Naive thymus-derived CD8-positive, alpha-beta T cell (primary cell): Measurements from ENCODE around the gene CFAP46. TPM values are rescaled to one million over a fixed set of nuclear protein-coding genes. Genes with fewer than 3 reads are reported as not detected.

Experiments
- ATAC-seq, 2 donors: fragments of 150-1000 bp; cut with Tn5 transposase in 1 of 2; sonication (Bioruptor Pico), chemical (Tn5 transposase) in 1 of 2; 1 replicate in 1 of 2; 2 replicates in 1 of 2; pipeline ENCODE4 v1.10.0; 2021; ENCODE audit warnings: mild to moderate bottlenecking in 2 of 2, moderate library complexity in 2 of 2
- POLR2A ChIA-PET: fragments of 350-600 bp; sonication (Branson Sonifier 250); formaldehyde crosslinking; loops from one replicate; lab custom pipeline; 2021; ENCODE audit warnings: antibody characterized with exemption; lab: Charles Lee
- DNase-seq, 10 donors: peaks; one replicate each; pipeline versions ENCODE4 v3.0.0 to v3.0.0-alpha.2; 2020 to 2022
- H3K27ac Mint-ChIP-seq, 10 donors: one replicate each; pipeline ENCODE4 v1.8.0; 2020 to 2022; ENCODE audit warnings: mild to moderate bottlenecking in 10 of 10, mixed read lengths in 10 of 10, moderate library complexity in 4 of 10, inconsistent platforms in 1 of 10
- H3K27me3 Mint-ChIP-seq, 5 donors: one replicate each; pipeline ENCODE4 v1.8.0; 2021 to 2022; ENCODE audit warnings: mixed read lengths in 5 of 5
- H3K36me3 Mint-ChIP-seq, 3 donors: one replicate each; pipeline ENCODE4 v1.8.0; 2020 to 2022; ENCODE audit warnings: mixed read lengths in 3 of 3, mild to moderate bottlenecking in 2 of 3, inconsistent platforms in 1 of 3
- H3K4me1 Mint-ChIP-seq, 4 donors: one replicate each; pipeline ENCODE4 v1.8.0; 2021 to 2022; ENCODE audit warnings: mixed read lengths in 4 of 4
- H3K4me3 Mint-ChIP-seq, 10 donors: one replicate each; pipeline ENCODE4 v1.8.0; 2020 to 2022; ENCODE audit warnings: mild to moderate bottlenecking in 10 of 10, mixed read lengths in 10 of 10, moderate library complexity in 6 of 10, inconsistent platforms in 1 of 10
- H3K9me3 Mint-ChIP-seq, 9 donors: one replicate each; pipeline ENCODE4 v1.8.0; 2020 to 2022; ENCODE audit warnings: mixed read lengths in 9 of 9, mild to moderate bottlenecking in 3 of 9, inconsistent platforms in 1 of 9, moderate library complexity in 1 of 9
- polyA plus RNA-seq, 3 donors: library from polyadenylated mRNA; unstranded; fragments of 300-500 nt; fragmentation: Illumina TruSeq; gene quantifications; one replicate each; pipeline ENCODE4 v1.2.3, GENCODE V29; 2021
- total RNA-seq, 8 experiments: library from RNA in 2 of 8; stranded (reverse) in 2 of 8; gene quantifications; one replicate each; pipeline ENCODE4 v1.2.3 and lab custom pipeline; 2021 to 2026

CFAP46 gene
- total and polyA plus RNA-seq, 5 experiments from 2014 or later: not detected

DNA sequence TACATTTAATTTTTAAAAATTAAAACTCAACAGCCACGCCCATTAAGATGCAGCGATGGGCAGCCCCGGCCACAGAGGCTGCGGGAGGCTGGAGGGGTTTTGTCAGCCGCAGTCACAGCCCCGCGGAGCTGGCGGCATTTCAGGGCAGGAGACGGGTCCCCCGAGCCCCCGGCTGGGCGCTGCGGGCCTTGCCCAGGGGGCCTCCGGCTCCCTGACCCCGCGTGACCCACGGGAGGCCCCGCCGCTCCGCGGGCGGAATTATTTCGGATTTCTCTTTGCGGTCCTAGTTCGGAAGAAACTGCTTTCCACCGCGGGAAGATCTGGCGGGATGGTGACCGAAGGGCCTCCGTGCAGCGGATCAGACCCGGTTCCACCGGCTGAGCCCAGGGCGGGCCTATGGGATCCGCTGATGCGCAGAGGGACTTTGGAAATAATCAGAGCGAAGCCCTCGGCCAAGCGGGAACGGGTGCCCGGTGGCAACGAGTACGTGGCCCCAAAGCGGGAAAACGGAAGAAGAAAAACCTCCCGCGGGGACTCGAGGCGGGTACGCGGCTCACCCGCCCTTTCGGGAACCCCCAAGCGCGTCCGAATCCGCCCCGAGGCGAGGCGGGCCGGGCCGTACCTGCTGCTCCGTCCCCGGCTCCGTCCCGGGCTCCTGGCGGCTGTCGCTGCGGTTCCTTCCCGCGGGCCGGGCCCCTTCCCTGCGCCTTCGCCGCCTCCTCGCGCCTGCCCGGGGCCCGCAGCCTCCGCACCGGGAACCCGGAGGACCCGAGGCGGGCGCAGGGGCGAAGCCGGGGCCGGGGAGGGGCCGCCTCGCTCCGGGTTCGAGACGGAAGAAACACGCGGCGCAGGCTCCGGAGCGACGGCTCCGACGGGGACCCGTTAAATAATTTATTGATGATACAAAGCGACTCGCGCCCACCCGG is 158.2 kb downstream of the CFAP46 start:
- ATAC-seq: no peak
- no peak overlapping the region for H3K27ac Mint-ChIP-seq
- peak overlapping the region in 3 of 10 donors; percentile 38 to 56 (median 38) for H3K4me3 Mint-ChIP-seq
- peaks cover 0 to 4% (median under 1%) of the 10 kb centered on the region in 4 donors for H3K4me1 Mint-ChIP-seq
- DNase-seq: no peak
- H3K9me3 Mint-ChIP-seq: peaks cover 0 to 8% (median 0%) of the 10 kb centered on the region in 9 donors
- POLR2A ChIA-PET: no interaction called here
- peaks cover 15 to 45% (median 35%) of the 10 kb centered on the region in 3 donors for H3K36me3 Mint-ChIP-seq
- peaks cover 0 to 15% (median 3%) of the 10 kb centered on the region in 5 donors for H3K27me3 Mint-ChIP-seq

DNA sequence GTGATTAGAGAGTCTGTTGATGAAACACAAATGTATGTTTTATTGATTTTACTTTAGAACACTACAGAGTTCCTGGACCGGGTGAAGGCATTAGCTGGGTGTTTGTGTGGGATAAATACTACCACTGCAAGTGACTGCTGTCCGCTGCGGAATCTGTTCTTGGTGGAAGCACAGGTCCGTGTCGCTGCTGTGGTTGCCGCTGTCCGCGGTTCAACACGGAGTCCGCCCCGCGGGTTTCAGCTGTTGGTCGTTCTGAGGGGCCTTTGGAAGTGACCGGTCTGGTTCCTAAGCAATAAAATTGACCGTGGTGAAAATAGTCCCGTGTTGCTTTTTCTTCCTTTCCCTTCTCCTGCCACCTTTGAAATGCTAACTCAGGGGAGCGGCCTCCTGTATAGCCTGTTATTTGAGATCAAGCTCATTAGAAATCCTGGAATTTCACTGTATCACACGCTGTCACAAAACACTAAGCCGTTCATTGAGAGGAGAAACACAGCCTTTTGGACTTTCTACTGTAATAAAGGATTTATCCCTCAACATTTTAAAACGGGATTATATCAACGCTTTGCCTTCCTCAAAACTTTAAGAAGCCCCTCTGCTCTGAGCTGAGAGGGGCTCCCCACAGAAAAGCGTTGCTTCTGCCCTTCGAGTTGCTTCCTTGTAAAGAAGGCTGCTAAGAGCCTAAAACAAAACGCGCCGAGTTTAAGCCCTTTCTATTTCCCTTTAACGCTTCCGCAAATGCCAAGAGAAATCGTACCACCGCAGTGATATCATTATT is 159.0 kb downstream of the CFAP46 start:
- peaks cover 0 to 8% (median 0%) of the 10 kb centered on the region in 9 donors for H3K9me3 Mint-ChIP-seq
- POLR2A ChIA-PET: no interaction called here
- peaks cover 0 to 4% (median under 1%) of the 10 kb centered on the region in 4 donors for H3K4me1 Mint-ChIP-seq
- peaks cover 0 to 12% (median 3%) of the 10 kb centered on the region in 5 donors for H3K27me3 Mint-ChIP-seq
- DNase-seq (no peak), ATAC-seq (no peak)
- H3K27ac Mint-ChIP-seq: peak overlapping the region in 1 of 10 donors; percentile 30
- peak overlapping the region in 7 of 10 donors; percentile 18 to 62 (median 36) for H3K4me3 Mint-ChIP-seq
- H3K36me3 Mint-ChIP-seq: peaks cover 15 to 50% (median 36%) of the 10 kb centered on the region in 3 donors

DNA sequence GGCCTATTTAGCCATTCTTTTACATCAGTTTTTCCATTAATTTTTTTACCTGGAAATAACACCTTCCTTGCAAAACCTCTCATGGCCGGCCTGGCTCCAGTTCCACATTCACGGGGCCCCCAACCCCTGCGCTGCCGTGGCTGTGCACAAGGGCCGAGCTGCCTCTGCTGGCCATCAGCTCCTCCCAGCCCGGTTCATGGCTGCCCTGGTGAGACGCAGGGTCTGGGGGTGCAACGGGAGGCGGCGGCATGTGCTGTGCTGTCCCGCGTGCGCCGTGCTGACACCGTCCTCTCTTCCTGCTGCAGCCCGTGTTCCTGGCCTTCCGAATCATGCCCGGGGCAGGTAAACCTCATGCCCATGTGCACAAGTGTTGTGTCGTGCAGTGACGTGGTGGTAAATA is 160.8 kb downstream of the CFAP46 start:
- DNase-seq (no peak), ATAC-seq (no peak)
- Mint-ChIP-seq H3K27me3 (peaks cover 0 to 13% (median 3%) of the 10 kb centered on the region in 5 donors), H3K4me1 (peaks cover 0 to 4% (median under 1%) of the 10 kb centered on the region in 4 donors), H3K27ac (no peak overlapping the region), H3K9me3 (peaks cover 0 to 8% (median 0%) of the 10 kb centered on the region in 9 donors), H3K36me3 (peaks cover 15 to 62% (median 38%) of the 10 kb centered on the region in 3 donors), H3K4me3 (no peak overlapping the region)
- POLR2A ChIA-PET: no interaction called here

DNA sequence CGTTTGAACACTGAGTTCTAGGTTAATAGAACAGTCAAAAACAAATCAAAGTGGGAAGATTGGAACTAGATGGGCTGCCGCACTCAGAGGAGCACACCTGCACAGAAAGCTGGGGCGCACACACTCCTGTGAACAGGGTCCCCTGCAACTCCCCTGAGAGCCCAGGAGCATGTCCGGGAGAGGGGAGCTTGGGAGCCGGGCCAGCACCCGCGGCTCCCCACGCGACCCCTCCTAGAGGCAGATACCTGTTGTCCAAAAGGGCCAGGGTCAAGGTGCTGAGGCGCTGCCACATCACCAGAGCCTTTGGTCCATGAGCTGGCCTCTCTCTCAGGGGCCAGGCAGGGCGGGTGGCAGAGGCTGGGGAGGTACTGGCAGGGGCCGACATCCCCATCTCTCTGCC is 162.0 kb downstream of the CFAP46 start:
- Mint-ChIP-seq H3K4me1 (peaks cover 0 to 4% (median under 1%) of the 10 kb centered on the region in 4 donors), H3K27ac (no peak overlapping the region), H3K9me3 (peaks cover 0 to 8% (median 0%) of the 10 kb centered on the region in 9 donors), H3K36me3 (peaks cover 15 to 63% (median 43%) of the 10 kb centered on the region in 3 donors), H3K4me3 (no peak overlapping the region), H3K27me3 (peaks cover 0 to 12% (median 3%) of the 10 kb centered on the region in 5 donors)
- ATAC-seq: no peak
- POLR2A ChIA-PET: no interaction called here
- DNase-seq: no peak

DNA sequence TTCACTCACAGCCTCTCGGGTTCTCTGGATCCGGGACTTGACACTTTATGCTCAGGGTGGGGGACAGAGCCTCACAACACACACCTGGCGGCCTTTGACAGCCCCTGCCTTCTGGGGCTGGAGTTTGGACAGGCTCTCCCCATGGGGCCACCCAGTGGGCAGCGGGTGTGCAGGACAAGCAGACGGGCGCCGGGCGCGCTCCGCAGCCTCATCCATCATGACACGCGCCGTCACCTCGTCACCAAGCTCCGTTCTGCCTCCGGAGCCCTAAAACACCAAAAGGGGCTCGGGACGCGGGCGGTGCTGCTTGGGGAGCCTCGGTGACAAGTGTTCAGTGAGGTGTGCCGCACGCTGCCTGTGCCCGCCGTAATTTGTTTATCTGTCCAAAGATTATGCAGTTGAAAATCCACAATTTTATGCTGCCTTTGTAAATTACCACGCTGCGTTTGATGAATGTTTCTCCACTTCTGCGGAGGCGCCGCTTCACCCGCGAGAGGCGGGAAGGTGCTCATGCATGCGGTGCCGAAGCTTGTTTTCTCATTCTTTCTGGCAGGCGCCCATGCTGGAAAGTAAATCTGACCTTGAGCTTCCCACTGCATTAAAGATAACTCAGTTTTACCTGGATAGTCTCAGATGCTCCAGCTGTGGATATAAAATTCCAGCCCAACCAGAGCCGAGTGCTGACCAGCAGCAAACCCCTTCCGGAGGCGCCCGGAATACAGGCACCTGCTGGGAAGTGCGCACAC is 162.6 kb downstream of the CFAP46 start:
- Mint-ChIP-seq H3K27ac (no peak overlapping the region), H3K27me3 (peaks cover 0 to 11% (median 3%) of the 10 kb centered on the region in 5 donors), H3K4me3 (no peak overlapping the region), H3K36me3 (peaks cover 15 to 63% (median 43%) of the 10 kb centered on the region in 3 donors), H3K4me1 (peaks cover 0 to 4% (median under 1%) of the 10 kb centered on the region in 4 donors), H3K9me3 (peaks cover 0 to 8% (median 0%) of the 10 kb centered on the region in 9 donors)
- ATAC-seq: no peak
- POLR2A ChIA-PET: no interaction called here
- no peak for DNase-seq

DNA sequence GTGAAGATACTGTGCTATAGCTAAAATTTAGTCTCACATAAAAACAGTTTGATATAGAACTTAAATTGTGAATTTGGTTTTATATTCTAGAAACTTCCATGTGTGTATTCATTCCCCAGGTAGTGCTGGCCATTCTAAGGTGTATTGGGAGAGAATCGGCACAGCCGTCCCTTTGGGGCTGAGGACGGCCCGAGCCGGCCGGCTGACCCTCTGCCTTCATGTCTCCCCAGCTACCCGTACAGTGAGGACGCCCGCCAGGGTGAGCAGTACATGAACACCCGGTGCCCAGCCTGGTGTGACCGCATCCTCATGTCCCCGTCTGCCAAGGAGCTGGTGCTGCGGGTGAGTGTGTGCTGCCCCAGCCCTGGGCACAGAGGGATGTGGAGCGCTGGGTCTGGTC is 164.9 kb downstream of the CFAP46 start:
- DNase-seq (no peak), ATAC-seq (no peak)
- H3K9me3 Mint-ChIP-seq: no peaks in the 10 kb centered on the region
- peaks cover 5 to 57% (median 37%) of the 10 kb centered on the region in 3 donors for H3K36me3 Mint-ChIP-seq
- peaks cover 0 to 1% (median 0%) of the 10 kb centered on the region in 5 donors for H3K27me3 Mint-ChIP-seq
- H3K4me3 Mint-ChIP-seq: no peak overlapping the region
- no peak overlapping the region for H3K27ac Mint-ChIP-seq
- POLR2A ChIA-PET: interaction anchor here (0.5 kb wide), 1 partner anchor 447 kb away, joined by 5 read pairs; no protein-coding TSS in a partner anchor
- peaks cover 0 to 1% (median 0%) of the 10 kb centered on the region in 4 donors for H3K4me1 Mint-ChIP-seq

DNA sequence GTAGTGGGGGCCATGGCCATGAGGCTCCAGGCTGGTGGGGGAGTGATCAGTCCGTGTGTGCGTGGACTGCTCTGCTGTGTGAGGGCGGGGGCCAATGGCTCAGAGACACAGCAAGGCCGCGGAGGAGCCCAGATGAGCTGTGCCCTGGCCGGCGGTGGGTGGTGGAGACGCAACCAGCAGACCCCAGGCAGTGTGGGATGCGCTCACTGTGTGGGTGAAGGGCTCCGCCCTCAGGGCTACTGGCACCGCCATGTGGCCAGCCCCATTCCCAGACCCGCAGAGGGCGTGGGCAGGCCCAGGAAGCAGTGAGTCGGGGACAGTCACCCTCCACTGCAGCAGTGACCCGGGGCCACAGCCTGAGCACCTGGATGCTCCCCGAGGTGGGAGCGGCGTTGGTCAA is 165.5 kb downstream of the CFAP46 start:
- H3K27ac Mint-ChIP-seq: no peak overlapping the region

DNA sequence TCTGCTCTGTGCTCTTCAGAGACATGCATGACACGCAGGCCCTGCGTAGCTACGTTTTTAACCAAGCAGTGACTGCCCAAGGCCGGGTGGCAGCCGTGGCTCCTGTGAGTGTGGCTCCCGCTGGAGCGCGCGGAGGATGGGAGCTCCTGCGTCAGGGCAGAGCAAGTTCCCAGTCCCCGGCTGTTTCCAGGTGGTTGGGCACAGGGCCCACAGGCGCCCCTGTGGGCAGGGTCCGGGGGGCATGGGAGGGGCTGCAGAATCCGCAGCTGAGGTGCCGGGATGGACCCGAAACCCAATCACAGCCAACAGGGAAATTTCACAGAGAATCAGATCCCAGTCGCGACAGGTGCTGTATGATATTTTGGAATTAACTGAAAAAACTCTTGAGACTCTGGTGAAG is 166.2 kb downstream of the CFAP46 start:
- DNase-seq: no peak
- H3K4me3 Mint-ChIP-seq: no peak overlapping the region
- no peak for ATAC-seq
- POLR2A ChIA-PET: no interaction called here
- H3K27me3 Mint-ChIP-seq: peaks cover 0 to 1% (median 0%) of the 10 kb centered on the region in 5 donors
- H3K36me3 Mint-ChIP-seq: peaks cover 0 to 47% (median 28%) of the 10 kb centered on the region in 3 donors
- no peak overlapping the region for H3K27ac Mint-ChIP-seq
- H3K4me1 Mint-ChIP-seq: peaks cover 0 to 1% (median 0%) of the 10 kb centered on the region in 4 donors
- H3K9me3 Mint-ChIP-seq: no peaks in the 10 kb centered on the region

More for the DNA sequence above, 165.5 kb downstream of the CFAP46 start:
- H3K27me3 Mint-ChIP-seq: peaks cover 0 to 1% (median 0%) of the 10 kb centered on the region in 5 donors
- DNase-seq (no peak), ATAC-seq (no peak)
- peaks cover 3 to 51% (median 32%) of the 10 kb centered on the region in 3 donors for H3K36me3 Mint-ChIP-seq
- POLR2A ChIA-PET: no interaction called here
- H3K9me3 Mint-ChIP-seq: no peaks in the 10 kb centered on the region
- no peak overlapping the region for H3K4me3 Mint-ChIP-seq
- peaks cover 0 to 1% (median 0%) of the 10 kb centered on the region in 4 donors for H3K4me1 Mint-ChIP-seq

DNA sequence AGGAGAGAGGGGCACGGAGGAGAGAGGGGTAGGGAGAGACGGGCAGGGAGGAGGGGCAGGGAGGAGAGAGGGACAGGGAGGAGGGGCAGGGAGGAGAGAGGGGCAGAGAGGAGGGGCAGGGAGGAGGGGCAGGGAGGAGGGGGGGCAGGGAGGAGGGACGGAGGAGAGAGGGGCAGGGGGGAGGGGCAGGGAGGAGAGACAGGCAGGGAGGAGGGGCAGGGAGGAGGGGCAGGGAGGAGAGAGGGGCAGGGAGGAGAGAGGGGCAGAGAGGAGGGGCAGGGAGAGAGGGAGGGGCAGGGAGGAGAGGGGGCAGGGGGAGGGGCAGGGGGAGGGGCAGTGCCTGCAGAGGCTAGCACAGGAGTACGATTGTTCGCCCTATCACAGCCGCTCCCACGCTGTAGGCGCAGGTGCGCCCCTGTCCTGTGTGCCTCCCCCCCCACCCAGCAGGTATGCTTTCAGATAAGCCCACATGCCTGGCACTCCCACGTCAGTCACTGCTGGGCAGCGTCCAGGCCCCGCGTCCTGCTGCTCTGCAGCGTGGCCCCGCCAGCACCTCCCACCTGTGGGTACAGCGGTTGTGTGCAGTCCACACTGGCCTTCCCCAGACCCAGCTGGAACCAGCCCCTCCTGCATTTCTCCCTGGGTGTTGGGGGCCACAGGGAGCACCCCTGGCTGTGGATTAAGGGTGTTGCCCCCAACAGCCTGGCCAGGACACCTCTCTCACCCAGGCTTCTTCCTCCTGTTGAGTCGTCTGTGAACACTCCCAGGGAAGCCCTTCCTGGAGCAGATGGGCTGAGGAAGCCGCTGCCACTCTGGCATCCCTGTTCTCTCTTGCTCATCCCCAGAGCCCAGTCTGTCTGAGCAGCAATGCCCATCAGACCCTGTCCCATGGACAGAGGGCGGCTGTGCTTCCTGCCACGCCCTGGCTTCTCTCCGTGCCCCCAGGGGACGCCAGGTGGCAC is 167.2 kb downstream of the CFAP46 start:
- peaks cover 0 to 1% (median 0%) of the 10 kb centered on the region in 4 donors for H3K4me1 Mint-ChIP-seq
- peaks cover 0 to 48% (median 27%) of the 10 kb centered on the region in 3 donors for H3K36me3 Mint-ChIP-seq
- H3K4me3 Mint-ChIP-seq: no peak overlapping the region
- no peaks in the 10 kb centered on the region for H3K9me3 Mint-ChIP-seq
- H3K27ac Mint-ChIP-seq: no peak overlapping the region
- ATAC-seq (no peak), DNase-seq (no peak)
- peaks cover 0 to 1% (median 0%) of the 10 kb centered on the region in 5 donors for H3K27me3 Mint-ChIP-seq
- POLR2A ChIA-PET: no interaction called here

DNA sequence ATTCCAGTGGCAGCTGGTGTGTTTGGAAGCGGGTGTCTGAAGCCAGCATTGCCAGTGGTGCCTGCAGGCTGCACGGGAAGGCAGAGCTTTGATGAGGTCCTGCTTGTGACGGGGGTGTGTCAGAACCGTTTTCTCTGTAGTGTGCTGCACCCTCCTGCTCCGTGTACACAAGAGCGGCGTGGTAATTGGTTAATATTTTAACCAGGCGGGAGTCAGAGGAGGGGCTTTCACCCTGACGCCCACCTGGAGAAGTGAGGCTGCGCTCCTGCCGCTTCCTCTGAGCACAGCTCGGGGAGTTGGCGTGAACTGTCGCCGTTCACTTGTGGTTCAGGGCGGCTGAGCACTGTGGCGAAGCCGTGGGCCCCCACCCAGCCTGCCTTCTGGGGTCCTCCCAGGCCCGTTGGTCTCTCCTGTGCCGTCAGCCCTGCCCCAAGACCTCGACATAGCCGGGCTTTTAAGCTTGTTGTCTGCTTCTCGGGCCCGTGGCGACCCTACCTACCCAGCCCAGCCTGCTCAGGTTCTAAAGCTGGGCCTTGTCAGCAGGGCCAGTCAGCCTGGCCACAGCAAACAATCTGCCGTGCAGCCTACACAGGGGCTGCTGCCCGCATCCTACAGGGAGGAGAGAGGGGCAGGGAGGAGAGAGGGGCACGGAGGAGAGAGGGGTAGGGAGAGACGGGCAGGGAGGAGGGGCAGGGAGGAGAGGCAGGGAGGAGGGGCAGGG is 168.0 kb downstream of the CFAP46 start:
- peaks cover 0 to 45% (median 23%) of the 10 kb centered on the region in 3 donors for H3K36me3 Mint-ChIP-seq
- peaks cover 0 to 1% (median 0%) of the 10 kb centered on the region in 5 donors for H3K27me3 Mint-ChIP-seq
- no peak overlapping the region for H3K4me3 Mint-ChIP-seq
- H3K9me3 Mint-ChIP-seq: no peaks in the 10 kb centered on the region
- no peak for ATAC-seq
- H3K27ac Mint-ChIP-seq: peak overlapping the region in 2 of 10 donors; percentile 47 to 49
- POLR2A ChIA-PET: no interaction called here
- peaks cover 0 to 1% (median 0%) of the 10 kb centered on the region in 4 donors for H3K4me1 Mint-ChIP-seq
- DNase-seq: no peak
